ENCODE results near the gene CACNG5. TPM values are rescaled to one million over a fixed set of nuclear protein-coding genes. Genes with fewer than 3 reads are reported as not detected.
A peak's percentile ranks its signal among the peaks of the same experiment; 100 is the strongest.

The CACNG5 gene
- total RNA-seq, 6 experiments from 2014 or later: not detected

GRCh38 chr17:66858226-66859083, 23.5 kb downstream of the CACNG5 start:
- no peak overlapping the region for H3K27ac ChIP-seq
- H3K27me3 ChIP-seq: no peaks in the 10 kb centered on the region
- TF ChIP-seq POLR2A (IDR thresholded peaks at IDR 0.05): no peak
- TF ChIP-seq, protein P1, sequence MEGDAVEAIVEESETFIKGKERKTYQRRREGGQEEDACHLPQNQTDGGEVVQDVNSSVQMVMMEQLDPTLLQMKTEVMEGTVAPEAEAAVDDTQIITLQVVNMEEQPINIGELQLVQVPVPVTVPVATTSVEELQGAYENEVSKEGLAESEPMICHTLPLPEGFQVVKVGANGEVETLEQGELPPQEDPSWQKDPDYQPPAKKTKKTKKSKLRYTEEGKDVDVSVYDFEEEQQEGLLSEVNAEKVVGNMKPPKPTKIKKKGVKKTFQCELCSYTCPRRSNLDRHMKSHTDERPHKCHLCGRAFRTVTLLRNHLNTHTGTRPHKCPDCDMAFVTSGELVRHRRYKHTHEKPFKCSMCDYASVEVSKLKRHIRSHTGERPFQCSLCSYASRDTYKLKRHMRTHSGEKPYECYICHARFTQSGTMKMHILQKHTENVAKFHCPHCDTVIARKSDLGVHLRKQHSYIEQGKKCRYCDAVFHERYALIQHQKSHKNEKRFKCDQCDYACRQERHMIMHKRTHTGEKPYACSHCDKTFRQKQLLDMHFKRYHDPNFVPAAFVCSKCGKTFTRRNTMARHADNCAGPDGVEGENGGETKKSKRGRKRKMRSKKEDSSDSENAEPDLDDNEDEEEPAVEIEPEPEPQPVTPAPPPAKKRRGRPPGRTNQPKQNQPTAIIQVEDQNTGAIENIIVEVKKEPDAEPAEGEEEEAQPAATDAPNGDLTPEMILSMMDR (IDR thresholded peaks at IDR 0.05): no peak
- H3K36me3 ChIP-seq: no peaks in the 10 kb centered on the region
- WGBS (ENCODE audit: insufficient coverage, low coverage, low lambda C conversion rate, missing lambda C conversion rate): 49% methylated on average over 3 of the region's 12 CpGs
- intact Hi-C loops (cut with DNase I): no loop called here
- DNase-seq (peak in 1 of 3 donors; percentile 18), ATAC-seq (no peak)
- no peak overlapping the region for H3K4me3 ChIP-seq
- H3K9me3 ChIP-seq: no peaks in the 10 kb centered on the region
- no peaks in the 10 kb centered on the region for H3K4me1 ChIP-seq

DNA sequence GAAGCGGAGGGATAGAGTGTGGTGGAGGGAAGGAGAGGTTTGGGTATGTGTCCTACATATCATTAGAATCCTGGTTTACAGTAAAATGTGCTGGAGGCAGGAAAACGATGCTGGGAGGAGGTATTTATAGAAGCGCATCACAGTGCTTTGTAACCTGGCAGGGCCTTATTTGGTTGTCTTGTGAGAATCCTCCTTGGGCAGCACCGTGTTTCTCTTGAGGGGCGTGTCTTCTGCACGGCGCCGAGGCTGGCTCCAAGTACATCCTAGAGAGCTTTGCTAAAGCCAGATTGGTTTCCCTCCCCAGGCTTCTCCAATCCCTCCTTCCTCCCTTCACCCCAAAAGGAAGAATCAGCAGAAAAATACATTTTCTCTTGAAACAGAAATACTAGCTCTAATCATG, 24.4 kb downstream of the CACNG5 start:
- H3K9me3 ChIP-seq: no peaks in the 10 kb centered on the region
- ATAC-seq (no peak), DNase-seq (peak in 1 of 3 donors; percentile 11)
- TF ChIP-seq, protein P1 (IDR thresholded peaks at IDR 0.05): no peak
- TF ChIP-seq POLR2A (IDR thresholded peaks at IDR 0.05): no peak
- no peaks in the 10 kb centered on the region for H3K36me3 ChIP-seq
- H3K27me3 ChIP-seq: no peaks in the 10 kb centered on the region
- intact Hi-C loops (cut with DNase I): no loop called here
- no peak overlapping the region for H3K4me3 ChIP-seq
- H3K27ac ChIP-seq: no peak overlapping the region
- WGBS (ENCODE audit: insufficient coverage, low coverage, low lambda C conversion rate, missing lambda C conversion rate): 54% methylated on average over 5 of the region's 8 CpGs
- H3K4me1 ChIP-seq: no peaks in the 10 kb centered on the region

DNA sequence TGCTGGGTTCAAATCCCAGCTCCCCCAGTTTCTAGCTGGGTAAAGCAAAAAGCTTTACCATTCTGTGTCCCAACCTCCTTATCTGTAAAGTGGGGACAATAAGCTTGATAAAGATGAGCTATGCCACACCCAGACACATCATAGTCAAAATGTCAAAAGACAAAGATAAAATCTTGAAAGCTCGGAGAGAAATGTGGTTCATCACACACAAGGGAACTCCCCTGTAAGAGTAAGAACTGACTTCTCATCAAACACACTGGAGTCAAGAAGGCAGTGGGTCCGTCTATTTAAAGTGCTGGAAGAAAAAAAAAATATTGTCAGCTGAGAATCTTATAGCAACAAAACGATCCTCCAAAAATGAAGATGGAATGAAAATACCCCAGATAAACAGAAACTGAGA, 25.3 kb downstream of the CACNG5 start:
- no peaks in the 10 kb centered on the region for H3K36me3 ChIP-seq
- H3K27me3 ChIP-seq: no peaks in the 10 kb centered on the region
- DNase-seq (no peak), ATAC-seq (no peak)
- TF ChIP-seq, protein P1 (IDR thresholded peaks at IDR 0.05): no peak
- no peak for TF ChIP-seq POLR2A (IDR thresholded peaks at IDR 0.05)
- H3K9me3 ChIP-seq: no peaks in the 10 kb centered on the region
- no peaks in the 10 kb centered on the region for H3K4me1 ChIP-seq
- no peak overlapping the region for H3K27ac ChIP-seq
- 62% methylated on average over 3 of the region's 3 CpGs for WGBS (ENCODE audit: insufficient coverage, low coverage, low lambda C conversion rate, missing lambda C conversion rate)
- intact Hi-C loops (cut with DNase I): no loop called here
- H3K4me3 ChIP-seq: no peak overlapping the region

- intact Hi-C loops (cut with DNase I): no loop called here
- Histone ChIP-seq H3K27ac (no peak overlapping the region), H3K4me1 (no peaks in the 10 kb centered on the region), H3K27me3 (no peaks in the 10 kb centered on the region), H3K36me3 (no peaks in the 10 kb centered on the region), H3K9me3 (no peaks in the 10 kb centered on the region), H3K4me3 (no peak overlapping the region)
- no peak for ATAC-seq
- WGBS (ENCODE audit: insufficient coverage, low coverage, low lambda C conversion rate, missing lambda C conversion rate): 68% methylated on average over 2 of the region's 2 CpGs
- DNase-seq: no peak
- TF ChIP-seq, protein P1 (IDR thresholded peaks at IDR 0.05): no peak
- no peak for TF ChIP-seq POLR2A (IDR thresholded peaks at IDR 0.05)
Measured at GRCh38 chr17:66863820-66864219, 28.9 kb downstream of the CACNG5 start.

All from right lobe of liver (tissue), 6 donors.